Measurements from ENCODE around the gene ITPRID1.
A peak's percentile ranks its signal among the peaks of the same experiment; 100 is the strongest.
"Not testable (repeated sequence)": the region's sequence is repeated elsewhere in the genome, so short reads cannot be mapped to it uniquely, and the experiment has no call there.

ITPRID1 gene

GRCh38 chr7:31513790-31514189 is at the start of gene ITPRID1:
ITPRID1 (plus strand) TSS chr7:31514090; CDS start chr7:31553025, 38,935 bp downstream.
- no peak for DNase-seq

GRCh38 chr7:31464601-31465000 is 49.3 kb upstream of the ITPRID1 start:
- DNase-seq = no peak

DNA sequence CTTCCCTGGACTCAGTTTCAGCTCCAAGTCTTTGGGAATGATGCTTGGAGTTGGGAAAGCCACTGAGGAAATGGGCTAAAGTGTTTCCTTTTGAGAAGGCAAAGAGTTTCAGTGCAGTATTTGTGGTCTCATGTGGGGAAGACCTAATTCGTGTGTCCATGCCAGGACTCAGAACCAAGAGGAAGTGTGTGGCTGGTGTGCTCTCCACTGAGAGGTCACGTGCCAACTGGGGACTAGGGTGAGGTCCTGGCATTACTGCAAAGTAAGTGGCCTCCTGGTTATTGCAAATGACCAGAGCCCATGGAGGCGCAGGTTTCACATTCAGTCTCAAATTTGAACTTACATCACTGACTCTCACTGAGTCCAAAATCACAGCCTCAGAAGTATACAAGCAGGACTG is 48.6 kb upstream of the ITPRID1 start:
- DNase-seq = no peak

DNA sequence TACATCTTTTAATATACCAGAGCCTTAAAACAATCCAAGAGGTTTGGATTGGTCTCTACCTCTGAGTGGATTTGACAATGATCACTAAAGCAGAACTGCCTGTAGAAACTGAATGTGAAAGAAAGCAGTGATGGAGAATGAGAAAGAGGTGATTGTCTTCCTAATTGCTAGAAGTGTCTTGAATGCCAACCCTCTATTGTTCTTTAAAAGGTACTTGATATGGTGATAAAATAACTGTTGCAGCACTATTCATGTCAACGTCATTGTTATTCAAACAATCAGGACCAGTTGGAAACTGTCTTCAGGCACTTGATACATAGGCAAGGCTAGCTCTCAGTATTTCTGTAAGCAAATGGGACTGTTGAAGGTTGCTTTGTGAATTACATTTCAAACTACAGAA is 47.9 kb upstream of the ITPRID1 start:
- peak; percentile 54 for DNase-seq

GRCh38 chr7:31470883-31471282 is 43.0 kb upstream of the ITPRID1 start:
- DNase-seq = not testable (repeated sequence)

DNA sequence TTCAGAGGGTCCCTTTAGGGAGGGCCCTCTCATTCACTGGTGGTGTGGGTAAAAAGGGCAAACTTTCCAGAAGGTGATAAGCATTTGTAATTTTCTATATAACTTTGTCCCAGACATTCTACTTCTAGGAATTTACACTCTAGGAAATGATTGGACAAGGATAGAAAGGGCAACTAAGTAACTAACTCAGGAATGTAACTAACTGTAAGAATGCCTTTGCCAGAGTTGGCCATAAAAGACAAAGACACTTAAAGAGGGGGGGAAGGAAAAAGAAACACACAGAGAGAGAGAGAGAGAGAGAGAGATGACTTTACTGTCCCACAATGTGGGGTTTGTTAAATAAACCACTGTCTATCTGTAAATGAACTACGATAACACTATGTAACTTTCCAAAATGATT is 38.5 kb upstream of the ITPRID1 start:
- no peak for DNase-seq

GRCh38 chr7:31476073-31476745 is 37.7 kb upstream of the ITPRID1 start:
- DNase-seq = no peak

- no peak for DNase-seq
Observed at GRCh38 chr7:31476941-31477677, 36.8 kb upstream of the ITPRID1 start.

- DNase-seq = no peak
Observed at GRCh38 chr7:31478018-31478417, 35.9 kb upstream of the ITPRID1 start.

DNA sequence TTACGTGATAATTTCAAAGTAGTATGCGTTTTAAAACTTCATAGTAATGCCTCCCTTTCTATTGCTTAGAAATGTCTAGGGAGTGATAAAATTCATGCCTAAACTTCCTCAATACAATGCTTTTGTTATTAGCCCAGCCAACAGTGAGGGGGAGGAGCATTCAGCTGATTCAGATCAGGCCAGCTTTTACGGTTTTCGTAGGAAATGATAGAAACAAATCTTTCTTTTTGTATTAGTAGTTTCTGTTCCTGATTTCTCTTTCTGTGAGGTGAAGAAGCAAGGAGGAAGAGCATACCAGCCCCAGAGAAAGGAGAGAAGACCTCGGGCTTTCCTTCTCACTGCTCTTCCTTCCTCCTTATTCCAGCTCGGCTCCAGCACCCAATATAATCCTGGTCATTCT is 35.2 kb upstream of the ITPRID1 start:
- DNase-seq = no peak

- DNase-seq = no peak
Observed at GRCh38 chr7:31487071-31487470, 26.8 kb upstream of the ITPRID1 start.

- no peak for DNase-seq
Observed at GRCh38 chr7:31487476-31487875, 26.4 kb upstream of the ITPRID1 start.

DNA sequence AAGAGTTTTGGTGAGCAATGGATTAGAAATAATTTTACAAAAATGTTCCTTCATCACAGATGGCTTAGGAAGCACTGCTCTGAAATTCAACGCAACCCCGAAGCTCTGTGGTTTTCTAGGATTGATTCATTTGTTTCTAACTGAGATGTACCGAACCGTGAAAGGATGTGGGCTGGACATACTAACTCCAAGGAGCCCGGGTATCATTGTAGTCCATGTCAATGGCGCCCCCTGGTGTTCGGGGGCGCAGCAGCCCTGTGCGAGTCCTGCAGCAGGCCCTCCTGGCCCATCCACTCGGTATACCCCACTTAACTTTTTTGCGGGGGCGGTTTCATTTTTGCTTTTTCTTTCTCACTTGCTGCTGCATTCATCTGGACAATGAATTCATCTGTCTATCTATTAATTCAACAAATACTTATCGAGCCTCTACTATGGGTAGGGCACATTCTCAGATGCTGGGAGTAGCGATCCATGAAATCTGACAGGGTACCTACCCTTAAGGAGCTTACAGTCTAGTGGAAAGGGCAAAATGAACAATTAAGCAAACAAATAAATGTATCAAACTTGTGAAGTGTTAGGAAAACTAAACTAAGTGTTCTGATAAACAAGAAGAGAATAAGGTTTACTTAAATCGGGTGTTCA is 25.2 kb upstream of the ITPRID1 start:
- no peak for DNase-seq

DNA sequence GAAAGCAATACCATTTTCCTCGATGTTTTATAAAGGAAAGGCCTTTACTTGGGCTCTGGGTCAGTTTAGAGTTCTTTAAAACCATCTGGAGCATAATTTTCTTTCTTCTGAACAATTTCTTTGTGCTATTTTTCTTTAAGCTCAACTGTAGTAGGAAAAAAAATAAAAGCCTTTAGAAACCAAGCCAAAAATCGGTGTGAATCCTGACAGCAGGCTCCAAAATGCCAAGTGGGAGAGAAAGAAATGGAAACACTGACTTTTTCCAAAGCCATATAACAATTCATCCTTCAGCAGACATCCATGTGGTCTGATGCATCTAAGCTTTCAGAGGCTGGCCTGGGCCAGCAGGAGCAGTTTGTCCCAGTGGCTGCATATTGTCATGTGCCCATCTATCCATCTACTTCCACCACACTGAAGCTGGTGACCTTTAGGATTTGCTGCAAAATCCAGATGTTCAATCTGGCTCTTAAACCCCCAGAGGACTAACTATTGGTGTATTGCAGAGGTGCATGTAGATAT is 23.0 kb upstream of the ITPRID1 start:
- DNase-seq = no peak

DNA sequence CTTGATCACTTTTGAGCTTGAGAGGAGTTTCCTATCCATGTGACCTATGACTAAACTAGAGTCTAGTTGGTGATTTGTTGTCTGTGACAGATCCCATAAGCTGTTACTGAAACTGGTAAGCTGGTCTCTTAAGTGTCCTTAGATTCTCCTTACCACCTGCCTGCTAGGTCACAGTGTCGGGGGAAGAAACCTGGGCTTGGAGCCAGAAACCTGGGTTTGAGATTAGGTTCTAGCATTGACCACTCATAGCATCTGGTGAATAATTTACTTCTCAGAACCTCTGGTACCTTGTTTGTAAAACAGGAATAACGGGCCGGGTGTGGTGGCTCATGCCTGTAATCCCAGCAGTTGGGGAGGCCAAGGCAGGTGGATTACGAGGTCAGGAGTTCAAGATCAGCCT is 21.8 kb upstream of the ITPRID1 start:
- DNase-seq = no peak

GRCh38 chr7:31493714-31494181 is 20.1 kb upstream of the ITPRID1 start:
- peak; percentile 77 for DNase-seq

GRCh38 chr7:31494421-31494820 is 19.5 kb upstream of the ITPRID1 start:
- no peak for DNase-seq

- DNase-seq = no peak
Observed at GRCh38 chr7:31495653-31496052, 18.2 kb upstream of the ITPRID1 start.

- DNase-seq = no peak
Observed at GRCh38 chr7:31497516-31497915, 16.4 kb upstream of the ITPRID1 start.

DNA sequence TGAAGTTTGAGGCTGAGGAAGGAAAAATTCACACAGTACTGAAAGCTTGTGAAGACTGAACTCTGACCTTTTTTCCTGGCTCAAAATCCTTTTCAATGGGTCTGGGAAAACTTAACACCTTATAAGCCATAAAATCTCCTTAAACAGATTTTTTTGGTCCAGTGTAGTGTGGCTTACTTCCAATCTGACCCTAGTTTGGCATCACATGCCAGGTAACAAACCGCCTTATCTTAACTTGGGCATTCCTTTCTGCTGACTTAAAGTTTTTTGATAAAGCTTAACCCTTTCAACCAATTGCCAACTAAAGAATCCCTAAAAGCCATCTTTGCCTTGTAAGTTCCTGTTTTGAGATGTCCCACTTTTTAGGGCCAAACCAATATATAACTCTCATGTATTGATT is 13.2 kb upstream of the ITPRID1 start:
- DNase-seq = no peak

- DNase-seq = no peak
Observed at GRCh38 chr7:31508823-31509222, 5.1 kb upstream of the ITPRID1 start.

- no peak for DNase-seq
Observed at GRCh38 chr7:31512166-31512565, 1.7 kb upstream of the ITPRID1 start.

DNA sequence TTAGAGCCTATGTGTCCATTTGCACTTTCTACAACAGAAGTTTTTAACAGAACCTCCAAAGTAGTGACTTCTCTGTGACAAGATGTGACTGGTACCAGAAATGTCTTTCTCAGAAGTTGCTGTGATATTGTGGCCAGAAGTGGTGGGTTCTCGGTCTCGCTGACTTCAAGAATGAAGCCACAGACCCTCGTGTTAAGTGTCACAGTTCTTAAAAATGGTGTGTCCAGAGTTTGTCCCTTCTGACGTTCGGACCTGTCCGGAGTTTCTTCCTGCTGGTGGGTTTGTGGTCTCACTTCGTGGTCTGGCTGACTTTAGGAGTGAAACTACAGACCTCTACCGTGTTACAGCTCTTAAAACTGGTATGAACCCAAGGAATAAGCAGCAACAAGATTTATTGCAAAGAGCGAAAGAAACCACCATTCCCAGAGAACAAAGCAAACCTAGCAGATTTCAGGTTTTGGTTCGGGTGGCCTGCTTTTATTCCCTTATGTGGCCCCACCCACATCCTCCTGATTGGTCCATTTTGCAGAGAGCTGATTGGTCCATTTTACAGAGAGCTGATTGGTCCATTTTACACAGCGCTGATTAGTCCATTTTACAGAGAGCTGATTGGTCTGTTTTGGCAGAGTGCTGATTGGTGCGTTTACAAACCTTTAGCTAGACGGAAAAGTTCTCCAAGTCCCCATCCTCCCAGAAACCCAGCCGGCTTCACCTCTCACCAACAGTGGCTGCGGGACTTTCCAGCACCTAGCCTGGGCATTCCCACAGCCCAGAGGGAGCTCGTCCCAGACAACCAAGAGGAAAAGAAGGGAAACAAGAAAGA is 3.0 kb downstream of the ITPRID1 start:
- DNase-seq = no peak
